H9 (cell line): ENCODE results near the gene HRAS. TPM values are rescaled to one million over a fixed set of nuclear protein-coding genes. Genes with fewer than 3 reads are reported as not detected.

Experiments
- DNase-seq: peaks from one replicate; pipeline ENCODE4 v3.0.0-alpha.2; 2017
- H2AFZ ChIP-seq: one replicate; pipeline ENCODE4 v1.6.1; 2013; ENCODE audit warnings: mild to moderate bottlenecking, low read length, control low read depth, moderate library complexity
- H2AK5ac ChIP-seq: 2 replicates; pipeline ENCODE4 v1.6.1; 2013; ENCODE audit warnings: low read length, control low read depth, mixed read lengths; ENCODE audit not compliant: insufficient read length
- H2BK120ac ChIP-seq: one replicate; pipeline ENCODE4 v1.6.1; 2013; ENCODE audit warnings: low read depth, mild to moderate bottlenecking, low read length, control low read depth, inconsistent platforms; ENCODE audit not compliant: poor library complexity, severe bottlenecking
- H2BK12ac ChIP-seq: 2 replicates; pipeline ENCODE4 v1.6.1; 2013; ENCODE audit warnings: low read length, control low read depth, mixed read lengths, low read depth; ENCODE audit not compliant: insufficient read length
- H2BK15ac ChIP-seq: 2 replicates; pipeline ENCODE4 v1.6.1; 2013; ENCODE audit warnings: low read depth, low read length, control low read depth
- H2BK20ac ChIP-seq: one replicate; pipeline ENCODE4 v1.6.1; 2013; ENCODE audit warnings: low read depth, mild to moderate bottlenecking, low read length, control low read depth, inconsistent platforms; ENCODE audit not compliant: poor library complexity, severe bottlenecking
- H2BK5ac ChIP-seq: 2 replicates; pipeline ENCODE4 v1.6.1; 2013; ENCODE audit warnings: low read length, control low read depth, mixed read lengths; ENCODE audit not compliant: insufficient read length
- H3K14ac ChIP-seq: 2 replicates; pipeline ENCODE4 v1.6.1; 2013; ENCODE audit warnings: low read length, control low read depth; ENCODE audit not compliant: insufficient read depth
- H3K18ac ChIP-seq: 2 replicates; pipeline ENCODE4 v1.6.1; 2013; ENCODE audit warnings: low read depth, mild to moderate bottlenecking, mixed read lengths, low read length, control low read depth; ENCODE audit not compliant: insufficient read length
- H3K23ac ChIP-seq: 2 replicates; pipeline ENCODE4 v1.6.1; 2013; ENCODE audit warnings: low read length, control low read depth, mixed read lengths, low read depth; ENCODE audit not compliant: insufficient read length
- H3K23me2 ChIP-seq: 2 replicates; pipeline ENCODE4 v1.6.1; 2013; ENCODE audit warnings: low read depth, mild to moderate bottlenecking, mixed read lengths, low read length, control low read depth; ENCODE audit not compliant: insufficient read length, poor library complexity, severe bottlenecking
- H3K27ac ChIP-seq: 2 replicates; pipeline ENCODE4 v1.5.1; 2013; ENCODE audit warnings: low read length, control low read depth, mixed read lengths, low read depth; ENCODE audit not compliant: insufficient read length
- H3K27me3 ChIP-seq: 2 replicates; pipeline ENCODE4 v1.6.1; 2013; ENCODE audit warnings: low read length, control low read depth, inconsistent platforms; ENCODE audit not compliant: insufficient read depth
- H3K4ac ChIP-seq: 2 replicates; pipeline ENCODE4 v1.6.1; 2013; ENCODE audit warnings: low read depth, mild to moderate bottlenecking, control low read depth, inconsistent platforms, low read length, moderate library complexity
- H3K4me1 ChIP-seq: 2 replicates; pipeline ENCODE4 v1.6.1; 2013; ENCODE audit warnings: low read length, control low read depth, inconsistent platforms; ENCODE audit not compliant: insufficient read depth
- H3K4me2 ChIP-seq: 2 replicates; pipeline ENCODE4 v1.6.1; 2013; ENCODE audit warnings: low read length, control low read depth, mixed read lengths; ENCODE audit not compliant: insufficient read length, insufficient read depth
- H3K56ac ChIP-seq: 2 replicates; pipeline ENCODE4 v1.6.1; 2013; ENCODE audit warnings: low read depth, mild to moderate bottlenecking, mixed read lengths, low read length, control low read depth; ENCODE audit not compliant: insufficient read length
- H3K79me1 ChIP-seq: 2 replicates; pipeline ENCODE4 v1.6.1; 2013; ENCODE audit warnings: low read depth, mild to moderate bottlenecking, moderate library complexity, low read length, control low read depth, inconsistent platforms; ENCODE audit not compliant: insufficient read depth, poor library complexity, severe bottlenecking
- H3K79me2 ChIP-seq: 2 replicates; pipeline ENCODE4 v1.6.1; 2013; ENCODE audit warnings: low read length, control low read depth, inconsistent platforms; ENCODE audit not compliant: insufficient read depth
- H3K9ac ChIP-seq: 2 replicates; pipeline ENCODE4 v1.6.1; 2013; ENCODE audit warnings: low read length, control low read depth, mixed read lengths; ENCODE audit not compliant: insufficient read length; ENCODE audit errors: extremely low read depth
- H3K9me3 ChIP-seq: one replicate; pipeline ENCODE4 v1.6.1; 2013; ENCODE audit warnings: low read depth, low read length, inconsistent platforms; ENCODE audit not compliant: control insufficient read depth
- H3T11ph ChIP-seq: one replicate; pipeline ENCODE4 v1.6.1; 2013; ENCODE audit warnings: mild to moderate bottlenecking, low read length, control low read depth, inconsistent platforms
- H4K20me1 ChIP-seq: one replicate; pipeline ENCODE4 v1.6.1; 2013; ENCODE audit not compliant: control insufficient read depth, insufficient read length, insufficient read depth
- H4K5ac ChIP-seq: 2 replicates; pipeline ENCODE4 v1.6.1; 2013; ENCODE audit warnings: low read depth, mild to moderate bottlenecking, mixed read lengths, low read length, control low read depth; ENCODE audit not compliant: insufficient read length
- H4K8ac ChIP-seq: replicated peaks from 2 replicates; pipeline ENCODE4 v1.6.1; 2013; ENCODE audit warnings: low read length, control low read depth, mixed read lengths, low read depth; ENCODE audit not compliant: insufficient read length
- H4K91ac ChIP-seq: 2 replicates; pipeline ENCODE4 v1.6.1; 2013; ENCODE audit warnings: low read depth, mild to moderate bottlenecking, moderate library complexity, mixed read lengths, low read length, control low read depth; ENCODE audit not compliant: insufficient read length
- H3K27ac Mint-ChIP-seq, 3 experiments: 2 replicates in 2 of 3; 3 replicates in 1 of 3; pipeline ENCODE4 v1.8.0; 2020 to 2021; ENCODE audit warnings: mixed read lengths in 3 of 3, mild to moderate bottlenecking in 1 of 3, moderate library complexity in 1 of 3
- H3K27me3 Mint-ChIP-seq: 2 replicates; pipeline ENCODE4 v1.8.0; 2021; ENCODE audit warnings: low read depth, mild to moderate bottlenecking, moderate library complexity, mixed read lengths
- H3K36me3 Mint-ChIP-seq, 3 experiments: 2 replicates in 2 of 3; 3 replicates in 1 of 3; pipeline ENCODE4 v1.8.0; 2020 to 2021; ENCODE audit warnings: low read depth in 3 of 3, mixed read lengths in 3 of 3; ENCODE audit not compliant: insufficient read depth in 1 of 3
- H3K4me1 Mint-ChIP-seq, 2 experiments: 2 replicates each; pipeline ENCODE4 v1.8.0; 2020; ENCODE audit warnings: mixed read lengths in 2 of 2
- H3K4me3 Mint-ChIP-seq, 2 experiments: 2 replicates in 1 of 2; 3 replicates in 1 of 2; pipeline ENCODE4 v1.8.0; 2020 to 2021; ENCODE audit warnings: mild to moderate bottlenecking in 2 of 2, mixed read lengths in 2 of 2, moderate library complexity in 1 of 2
- H3K9me3 Mint-ChIP-seq, 2 experiments: 2 replicates in 1 of 2; 3 replicates in 1 of 2; pipeline ENCODE4 v1.8.0; 2020; ENCODE audit warnings: mild to moderate bottlenecking in 2 of 2, mixed read lengths in 2 of 2, moderate library complexity in 1 of 2
- CTCF ChIP-seq: fragments of 200-600 bp; sonication (generic); conservative IDR thresholded peaks from 3 replicates; pipeline ENCODE4 v1.8.0; 2021; ENCODE audit warnings: antibody characterized with exemption, mild to moderate bottlenecking
- WGBS: extraction: QIAGEN DNeasy Blood & Tissue Kit; methylation state at CpG from one replicate; pipeline ENCODE4 v1.1.7; 2013; ENCODE audit warnings: missing lambda C conversion rate, low lambda C conversion rate, mixed read lengths; ENCODE audit not compliant: insufficient read length; ENCODE audit errors: extremely low coverage; 5-methylcytosine and 5-hydroxymethylcytosine counted together
- total RNA-seq: library from RNA; stranded (reverse); gene quantifications from 2 replicates; pipeline ENCODE4 v1.2.1, GENCODE V29; 2021

HRAS gene
- total RNA-seq, 1 experiment from 2014 or later: 61.8 TPM

GRCh38 chr11:535210-535518 lies 212 bp downstream of the HRAS start:
- H2AFZ ChIP-seq: no peak overlapping the region
- Mint-ChIP-seq H3K4me1 (peaks cover 6 to 8% of the 10 kb centered on the region in 2 experiments; a peak in 2 of 4 replicates), H3K9me3 (peaks cover 0 to 2% of the 10 kb centered on the region in 2 experiments; a peak in 1 of 5 replicates), H3K36me3 (peaks cover 5 to 18% (median 10%) of the 10 kb centered on the region in 3 experiments; a peak in 5 of 7 replicates), H3K27me3 (peaks cover 16% of the 10 kb centered on the region), H3K4me3 (0 out of 5 replicates have a peak overlapping the region, but pooled peaks of 1 of the 2 experiments have one; percentile 15), H3K27ac (no peak overlapping the region)
- H4K20me1 ChIP-seq: no peaks in the 10 kb centered on the region
- no peak overlapping the region for H4K8ac ChIP-seq
- no peak overlapping the region for H3K9ac ChIP-seq
- no peak overlapping the region for H3K4me2 ChIP-seq
- H3K56ac ChIP-seq: no peak overlapping the region
- no peak overlapping the region for H2BK12ac ChIP-seq
- no peak for DNase-seq
- no peaks in the 10 kb centered on the region for H3K79me1 ChIP-seq
- no peak overlapping the region for H2BK15ac ChIP-seq
- no peak overlapping the region for H2AK5ac ChIP-seq
- no peak overlapping the region for H3K27ac ChIP-seq
- H3K23ac ChIP-seq: no peak overlapping the region
- no peak for TF ChIP-seq CTCF
- H2BK120ac ChIP-seq: no peak overlapping the region
- H4K5ac ChIP-seq: no peak overlapping the region
- H3K18ac ChIP-seq: no peak overlapping the region
- no peak overlapping the region for H2BK5ac ChIP-seq
- H3T11ph ChIP-seq: no peak overlapping the region
- no peak overlapping the region for H2BK20ac ChIP-seq
- WGBS: no CpG with 5 or more reads among the region's 56 CpGs
- H3K23me2 ChIP-seq: peaks cover 19% of the 10 kb centered on the region
- H4K91ac ChIP-seq: no peak overlapping the region
- H3K9me3 ChIP-seq: no peaks in the 10 kb centered on the region
- H3K79me2 ChIP-seq: no peaks in the 10 kb centered on the region
- H3K27me3 ChIP-seq: no peaks in the 10 kb centered on the region
- no peak overlapping the region for H3K4ac ChIP-seq
- no peaks in the 10 kb centered on the region for H3K4me1 ChIP-seq
- no peak overlapping the region for H3K14ac ChIP-seq
